HepG2 (cell line): ENCODE measurements around the gene MTPN. TPM values are rescaled to one million over a fixed set of nuclear protein-coding genes. Genes with fewer than 3 reads are reported as not detected.
A peak's percentile ranks its signal among the peaks of the same experiment; 100 is the strongest.

Experiments used
- ARID5B ChIP-seq: IDR thresholded peaks from 2 replicates; pipeline ENCODE4 v1.4.0; 2020; ENCODE audit warnings: mild to moderate bottlenecking, missing genetic modification reagents
- BCL6 ChIP-seq: IDR thresholded peaks from 2 replicates; pipeline ENCODE4 v1.6.1; 2016; ENCODE audit warnings: missing genetic modification reagents, missing compliant biosample characterization
- E2F5 ChIP-seq: sonication (generic); formaldehyde crosslinking; conservative IDR thresholded peaks from 2 replicates; pipeline ENCODE4 v1.4.0; 2020; ENCODE audit warnings: missing genetic modification reagents
- IKZF4 ChIP-seq: sonication (generic); formaldehyde crosslinking; IDR thresholded peaks from 2 replicates; pipeline ENCODE4 v1.5.1; 2020; ENCODE audit warnings: borderline replicate concordance, mild to moderate bottlenecking, low read depth, missing genetic modification reagents; ENCODE audit errors: not compliant biosample characterization
- KLF16 ChIP-seq, 2 experiments: sonication (generic) in 1 of 2; formaldehyde crosslinking in 1 of 2; IDR thresholded peaks; 2 replicates each; pipeline versions ENCODE4 v1.6.1 to v1.8.0; 2016 to 2023; ENCODE audit warnings: missing genetic modification reagents in 2 of 2, missing compliant biosample characterization in 1 of 2
- LBX2 ChIP-seq: sonication (generic); formaldehyde crosslinking; IDR thresholded peaks from 2 replicates; pipeline ENCODE4 v1.5.0; 2020; ENCODE audit warnings: missing genetic modification reagents, mild to moderate bottlenecking, borderline replicate concordance
- NR2C2 ChIP-seq: sonication (generic); formaldehyde crosslinking; IDR thresholded peaks from 2 replicates; pipeline ENCODE4 v1.4.0; 2020; ENCODE audit warnings: missing genetic modification reagents, mild to moderate bottlenecking, moderate library complexity, borderline replicate concordance
- PRDM10 ChIP-seq: sonication (generic); formaldehyde crosslinking; IDR thresholded peaks from 2 replicates; pipeline ENCODE4 v1.4.0; 2020; ENCODE audit warnings: low read depth, missing genetic modification reagents
- SIN3A ChIP-seq: IDR thresholded peaks from 2 replicates; pipeline ENCODE4 v1.6.1; 2011; ENCODE audit warnings: low read depth, mild to moderate bottlenecking, control low read depth, low read length, borderline replicate concordance
- SIN3B ChIP-seq: fragments of 150-350 bp; IDR thresholded peaks from 2 replicates; pipeline ENCODE4 v1.6.1; 2014; ENCODE audit warnings: low read length
- SKI ChIP-seq: fragments of 450-650 bp; IDR thresholded peaks from one replicate; pipeline ENCODE4 v1.6.1; 2018; ENCODE audit warnings: mild to moderate bottlenecking; ENCODE audit not compliant: partially characterized antibody
- SMYD3 ChIP-seq: sonication (generic); formaldehyde crosslinking; IDR thresholded peaks from 2 replicates; pipeline ENCODE4 v1.8.1; 2023; ENCODE audit warnings: mild to moderate bottlenecking, missing genetic modification reagents
- TFDP2 ChIP-seq: sonication (generic); formaldehyde crosslinking; IDR thresholded peaks from 2 replicates; pipeline ENCODE4 v1.4.0; 2020; ENCODE audit warnings: missing genetic modification reagents
- ZBTB14 ChIP-seq: sonication (generic); formaldehyde crosslinking; IDR thresholded peaks from 2 replicates; pipeline ENCODE4 v1.4.0; 2020; ENCODE audit warnings: missing genetic modification reagents
- ZNF432 ChIP-seq: sonication (generic); formaldehyde crosslinking; IDR thresholded peaks from 2 replicates; pipeline ENCODE4 v1.5.0; 2020; ENCODE audit warnings: missing genetic modification reagents, mild to moderate bottlenecking, borderline replicate concordance
- ZNF550 ChIP-seq: sonication (generic); formaldehyde crosslinking; IDR thresholded peaks from 2 replicates; pipeline ENCODE4 v1.4.0; 2020; ENCODE audit warnings: mild to moderate bottlenecking, missing genetic modification reagents, borderline replicate concordance
- polyA plus RNA-seq, 8 experiments: library from polyadenylated mRNA; depleted of rRNA in 3 of 8; stranded (reverse) in 7 of 8; unstranded in 1 of 8; fragments of >200 nt; fragmentation: Illumina TruSeq in 4 of 8; extraction: Trizol in 4 of 8; gene quantifications; 2 replicates each; pipeline versions ENCODE4 v1.2.1 to v1.2.3, GENCODE V29; 2011 to 2016; ENCODE audit warnings: low read depth in 4 of 8, missing spikeins in 1 of 8, mixed read lengths in 1 of 8; ENCODE audit not compliant: insufficient read depth in 1 of 8
- total RNA-seq, 5 experiments: library from RNA; depleted of rRNA; stranded (reverse); fragments of >200 nt; fragmentation: Illumina TruSeq; extraction: Trizol; gene quantifications; 2 replicates each; pipeline ENCODE4 v1.2.3, GENCODE V29; 2016; ENCODE audit warnings: low read depth in 1 of 5

Gene MTPN
- total and polyA plus RNA-seq, 2 of the 13 experiments (the other 11 are each of a cell fraction or from before 2014, with no cell fraction given): 31.1 to 71.7 TPM

GRCh38 chr7:135977007-135977741, at the start of gene MTPN (continued):
- no peak for TF ChIP-seq KLF16 (CRISPR knock-in tag; IDR thresholded peaks at IDR 0.05)
- TF ChIP-seq TFDP2 (CRISPR knock-in tag): peak; percentile 58; the same call in 1 of the 2 replicates
- 0 out of 2 replicates have a peak, but pooled peaks have one; percentile 72 for TF ChIP-seq PRDM10 (CRISPR knock-in tag)
- TF ChIP-seq ZNF432: no peak
- TF ChIP-seq ZNF550 (CRISPR knock-in tag): no peak
- peak; percentile 99 for TF ChIP-seq NR2C2 (CRISPR knock-in tag)
- TF ChIP-seq SIN3A: 0 out of 2 replicates have a peak, but pooled peaks have one; percentile 42
- TF ChIP-seq BCL6 (CRISPR knock-in tag): peak; percentile 31; the same call in 1 of the 2 replicates
- TF ChIP-seq SMYD3 (CRISPR knock-in tag): no peak
- TF ChIP-seq SIN3B: 0 out of 2 replicates have a peak, but pooled peaks have one; percentile 39
- TF ChIP-seq IKZF4 (CRISPR knock-in tag): peak; percentile 62
- no peak for TF ChIP-seq SKI
- peak; percentile 34 for TF ChIP-seq ARID5B (CRISPR knock-in tag)
- no peak; the same call in 1 of the 2 replicates for TF ChIP-seq LBX2 (CRISPR knock-in tag)
- no peak for TF ChIP-seq ZBTB14 (CRISPR knock-in tag)
- TF ChIP-seq E2F5 (CRISPR knock-in tag): 0 out of 2 replicates have a peak, but pooled peaks have one; percentile 23
